HG03108 (cell line): Measurements from ENCODE around the gene MBNL2.

Experiments
- ATAC-seq: cut with Tn5 transposase; IDR thresholded peaks from one replicate; pipeline ENCODE4 v1.9.1; 2021; ENCODE audit warnings: moderate library complexity; ENCODE audit not compliant: unreplicated experiment

The MBNL2 gene

DNA sequence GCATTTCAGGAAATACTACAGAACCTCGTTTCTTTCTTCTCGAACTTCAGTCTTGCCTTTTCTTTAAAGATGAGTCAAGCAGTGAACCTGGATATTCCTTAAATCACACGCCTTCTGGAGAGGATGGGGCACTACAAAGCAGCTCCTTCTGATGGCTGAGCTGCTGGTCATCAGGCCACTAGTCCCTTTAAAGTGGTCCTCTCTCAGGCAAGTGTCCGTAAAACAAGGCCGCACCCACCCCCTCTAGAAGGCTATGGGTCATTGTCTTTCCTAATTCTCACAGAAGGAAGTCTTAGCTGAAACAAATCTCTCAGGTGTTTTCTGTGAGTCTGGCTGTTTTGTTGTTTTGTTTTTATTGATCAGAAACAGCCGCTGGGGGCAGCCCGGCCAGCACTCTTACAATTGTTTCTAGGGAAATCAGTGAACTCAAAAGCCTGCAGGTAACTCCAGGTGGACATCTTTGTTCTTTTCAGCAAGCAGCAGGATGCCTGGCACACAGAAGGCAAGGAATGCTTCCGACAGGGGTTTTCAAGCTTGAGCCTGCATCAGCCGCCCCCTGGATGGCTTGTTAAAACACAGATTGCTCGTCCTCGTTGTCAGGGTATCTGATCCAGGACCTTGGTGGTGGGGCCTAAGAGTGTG is 45.4 kb downstream of the MBNL2 start:
- ATAC-seq: no peak

- no peak for ATAC-seq
These were observed 46.6 kb downstream of the MBNL2 start for GRCh38 chr13:97268772-97269171.

- no peak for ATAC-seq
These were observed 47.5 kb downstream of the MBNL2 start for GRCh38 chr13:97269603-97270002.

- no peak for ATAC-seq
These were observed 50.4 kb downstream of the MBNL2 start for GRCh38 chr13:97272526-97272925.

- no peak for ATAC-seq
These were observed 51.3 kb downstream of the MBNL2 start for GRCh38 chr13:97273341-97273831.

- no peak for ATAC-seq
These were observed 52.9 kb downstream of the MBNL2 start for GRCh38 chr13:97274829-97275649.

GRCh38 chr13:97275776-97276501 is 53.8 kb downstream of the MBNL2 start:
- ATAC-seq: no peak

- no peak for ATAC-seq
These were observed 54.7 kb downstream of the MBNL2 start for GRCh38 chr13:97276862-97277269.

GRCh38 chr13:97278435-97279411 is 56.6 kb downstream of the MBNL2 start:
- no peak for ATAC-seq

DNA sequence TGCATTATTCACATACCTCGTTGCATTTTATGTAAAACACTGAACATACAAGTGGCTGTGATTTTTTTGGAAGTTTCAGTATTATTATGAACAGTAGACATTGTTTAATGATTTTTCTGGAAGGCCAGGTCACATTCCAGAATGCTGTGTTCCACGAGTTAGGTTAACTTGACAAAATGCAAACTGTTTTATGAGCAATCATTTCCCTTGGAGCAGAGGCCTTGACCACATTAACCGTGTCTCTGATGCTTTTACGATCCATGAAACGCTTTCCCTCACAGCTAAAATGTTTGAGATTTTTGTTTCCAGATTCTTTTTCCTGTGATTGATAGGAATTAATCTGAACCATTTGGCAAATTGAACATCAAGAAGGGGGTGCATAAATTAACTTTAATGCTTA is 57.8 kb downstream of the MBNL2 start:
- no peak for ATAC-seq

DNA sequence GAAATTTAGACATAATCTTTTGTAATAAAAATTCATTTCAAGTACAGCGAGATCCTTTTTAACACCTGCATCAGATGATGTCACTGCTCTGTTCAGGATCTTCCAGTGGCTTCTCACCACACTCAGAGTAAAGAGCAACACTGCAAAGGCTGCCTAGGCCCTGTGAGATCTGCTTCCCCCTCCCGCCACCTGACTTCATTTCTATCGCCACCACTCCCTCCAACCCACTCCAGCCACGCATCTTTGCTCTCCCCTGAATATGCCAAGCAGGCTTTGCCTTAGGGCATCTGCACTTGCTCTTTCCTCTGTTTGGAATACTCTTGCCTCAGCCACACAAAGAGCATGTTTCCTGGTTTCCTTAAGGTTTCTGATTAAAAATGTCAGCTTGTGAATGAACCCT is 58.3 kb downstream of the MBNL2 start:
- ATAC-seq: no peak

GRCh38 chr13:97281028-97281427 is 58.9 kb downstream of the MBNL2 start:
- no peak for ATAC-seq

DNA sequence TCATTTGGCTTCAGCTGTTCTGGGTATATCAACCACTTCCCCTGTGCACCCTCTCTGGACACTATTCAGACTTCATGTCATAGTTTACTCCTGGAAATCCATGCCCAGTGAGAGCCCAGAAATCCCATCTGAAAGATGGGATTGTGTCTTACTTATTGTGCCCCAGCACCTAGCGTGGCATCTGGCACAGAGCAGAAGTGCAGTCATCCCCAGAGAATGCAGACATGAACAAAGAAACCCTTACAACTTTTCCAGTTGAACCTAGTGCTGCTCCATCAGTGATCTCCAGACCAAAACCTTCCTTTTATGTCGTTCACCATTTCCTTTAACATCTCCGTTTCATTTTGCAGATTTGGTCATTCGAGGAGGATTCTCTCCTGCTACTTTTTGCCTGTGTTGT is 60.6 kb downstream of the MBNL2 start:
- no peak for ATAC-seq

GRCh38 chr13:97283888-97284287 is 61.8 kb downstream of the MBNL2 start:
- ATAC-seq: no peak

DNA sequence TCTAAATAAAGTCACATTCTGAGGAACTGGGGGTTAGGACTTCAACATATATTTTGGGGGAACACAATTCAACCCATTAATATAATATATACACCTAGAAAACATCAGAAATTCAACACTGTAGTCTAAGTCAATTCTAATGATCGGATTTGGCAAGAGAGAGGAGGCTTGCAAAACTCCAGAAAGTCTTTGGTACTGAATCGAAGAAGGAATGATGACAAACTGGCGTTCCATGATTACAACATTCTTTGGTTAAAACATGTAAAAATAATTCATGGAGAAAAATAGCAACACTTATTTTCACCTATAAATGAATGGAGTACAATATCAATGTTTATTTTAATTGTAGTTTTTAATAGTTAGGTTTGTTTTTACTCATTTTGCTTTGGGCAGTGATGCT is 62.4 kb downstream of the MBNL2 start:
- ATAC-seq: no peak

DNA sequence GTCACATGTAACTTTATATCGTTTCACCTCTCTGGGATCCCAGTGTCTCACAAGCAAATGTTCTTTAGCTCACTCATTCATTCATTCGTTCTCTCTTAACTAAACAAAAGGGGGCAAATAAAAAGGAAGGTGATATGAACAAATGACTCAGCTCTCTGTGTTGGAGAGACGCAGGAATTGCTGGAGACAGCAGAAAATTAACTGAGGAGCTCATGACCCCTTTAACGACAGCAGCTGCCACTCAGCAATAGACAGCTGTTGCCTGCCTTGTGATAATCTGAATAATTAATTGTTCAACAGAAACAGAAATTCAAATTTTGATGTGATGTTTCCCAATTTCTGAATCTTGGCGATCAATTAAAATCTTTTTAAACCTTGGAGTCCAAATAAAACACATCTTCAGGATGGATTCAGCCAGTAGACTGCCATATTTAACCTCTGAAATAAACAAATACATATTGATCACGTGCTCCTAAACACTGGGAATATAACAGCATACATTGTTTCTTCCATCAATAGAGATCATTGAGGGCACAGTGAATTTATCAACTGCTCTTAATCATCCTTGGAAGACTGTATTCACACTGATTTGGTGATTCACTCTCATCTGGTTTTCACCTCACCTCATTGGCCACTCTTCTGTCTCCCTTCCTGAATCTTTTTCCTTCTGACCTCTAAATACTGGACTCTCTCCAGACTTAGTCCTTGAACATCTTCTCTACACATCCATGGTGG is 63.3 kb downstream of the MBNL2 start:
- no peak for ATAC-seq

- ATAC-seq: no peak
These were observed 64.3 kb downstream of the MBNL2 start for GRCh38 chr13:97286317-97287046.

DNA sequence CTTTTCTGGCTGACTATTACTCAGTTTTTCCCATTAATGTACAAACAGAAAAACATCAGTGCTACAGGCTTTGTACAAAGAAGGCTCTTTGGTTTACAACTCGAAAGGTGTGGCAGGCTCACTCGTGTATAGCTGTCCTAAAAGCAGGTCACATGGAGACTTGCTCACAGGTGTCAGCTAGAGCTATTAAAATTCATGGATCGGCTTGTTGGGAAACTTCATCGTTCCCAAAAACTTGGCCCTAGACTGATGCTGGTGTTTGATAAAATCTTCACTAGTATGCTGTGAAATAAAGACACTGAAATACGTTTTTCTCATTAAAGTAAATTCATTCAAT is 64.9 kb downstream of the MBNL2 start:
- ATAC-seq: no peak

- ATAC-seq: no peak
These were observed 66.4 kb downstream of the MBNL2 start for GRCh38 chr13:97288486-97288900.
